Naive thymus-derived CD8-positive, alpha-beta T cell (primary cell): ENCODE data around the gene SEC23IP. TPM values are rescaled to one million over a fixed set of nuclear protein-coding genes. Genes with fewer than 3 reads are reported as not detected.

ENCODE experiments used
- ATAC-seq, 2 donors: fragments of 150-1000 bp; cut with Tn5 transposase in 1 of 2; sonication (Bioruptor Pico), chemical (Tn5 transposase) in 1 of 2; 1 replicate in 1 of 2; 2 replicates in 1 of 2; pipeline ENCODE4 v1.10.0; 2021; ENCODE audit warnings: mild to moderate bottlenecking in 2 of 2, moderate library complexity in 2 of 2
- POLR2A ChIA-PET: fragments of 350-600 bp; sonication (Branson Sonifier 250); formaldehyde crosslinking; loops from one replicate; lab custom pipeline; 2021; ENCODE audit warnings: antibody characterized with exemption; lab: Charles Lee
- DNase-seq, 10 donors: peaks; one replicate each; pipeline versions ENCODE4 v3.0.0 to v3.0.0-alpha.2; 2020 to 2022
- H3K27ac Mint-ChIP-seq, 10 donors: one replicate each; pipeline ENCODE4 v1.8.0; 2020 to 2022; ENCODE audit warnings: mild to moderate bottlenecking in 10 of 10, mixed read lengths in 10 of 10, moderate library complexity in 4 of 10, inconsistent platforms in 1 of 10
- H3K27me3 Mint-ChIP-seq, 5 donors: one replicate each; pipeline ENCODE4 v1.8.0; 2021 to 2022; ENCODE audit warnings: mixed read lengths in 5 of 5
- H3K36me3 Mint-ChIP-seq, 3 donors: one replicate each; pipeline ENCODE4 v1.8.0; 2020 to 2022; ENCODE audit warnings: mixed read lengths in 3 of 3, mild to moderate bottlenecking in 2 of 3, inconsistent platforms in 1 of 3
- H3K4me1 Mint-ChIP-seq, 4 donors: one replicate each; pipeline ENCODE4 v1.8.0; 2021 to 2022; ENCODE audit warnings: mixed read lengths in 4 of 4
- H3K4me3 Mint-ChIP-seq, 10 donors: one replicate each; pipeline ENCODE4 v1.8.0; 2020 to 2022; ENCODE audit warnings: mild to moderate bottlenecking in 10 of 10, mixed read lengths in 10 of 10, moderate library complexity in 6 of 10, inconsistent platforms in 1 of 10
- H3K9me3 Mint-ChIP-seq, 9 donors: one replicate each; pipeline ENCODE4 v1.8.0; 2020 to 2022; ENCODE audit warnings: mixed read lengths in 9 of 9, mild to moderate bottlenecking in 3 of 9, inconsistent platforms in 1 of 9, moderate library complexity in 1 of 9
- microRNA-seq: library from miRNA; unstranded; fragments of <30 nt; microRNA quantifications from one replicate; pipeline ENCODE4 v1.2.0, GENCODE V29; 2022; ENCODE audit warnings: borderline microRNAs expressed
- polyA plus RNA-seq, 3 donors: library from polyadenylated mRNA; unstranded; fragments of 300-500 nt; fragmentation: Illumina TruSeq; gene quantifications; one replicate each; pipeline ENCODE4 v1.2.3, GENCODE V29; 2021
- total RNA-seq, 8 experiments: library from RNA in 2 of 8; stranded (reverse) in 2 of 8; gene quantifications; one replicate each; pipeline ENCODE4 v1.2.3 and lab custom pipeline; 2021 to 2026

SEC23IP gene
- total and polyA plus RNA-seq, 5 experiments from 2014 or later = 39.6 to 70.0 (median 42.3) TPM

GRCh38 chr10:119991816-119992215 lies 99.3 kb downstream of the SEC23IP start:
- ATAC-seq = no peak
- Mint-ChIP-seq H3K4me1 (no peaks in the 10 kb centered on the region), H3K4me3 (no peak overlapping the region), H3K27ac (no peak overlapping the region), H3K27me3 (peaks cover 12 to 50% (median 22%) of the 10 kb centered on the region in 5 donors), H3K36me3 (peaks cover 0 to 16% (median 0%) of the 10 kb centered on the region in 3 donors), H3K9me3 (peaks cover 6 to 26% (median 18%) of the 10 kb centered on the region in 9 donors)
- POLR2A ChIA-PET = no interaction called here
- no peak for DNase-seq

Small RNAs within 50 kb of the gene (microRNA-seq; reads per million reads assigned to microRNA genes)
- not detected for gene MIR4682

Other genes with a start within 250 kb of the SEC23IP start
- gene BAG3, start 241.3 kb upstream of the SEC23IP start, total RNA-seq = 10 to 100 TPM; 14.4 to 17.8 TPM
- gene BAG3, start 241.3 kb upstream of the SEC23IP start, polyA plus RNA-seq = 10 to 100 TPM in 2 of 3 donors, 1 to 10 TPM in 1; 5.1 to 26.5 (median 12.5) TPM
- gene INPP5F, start 166.7 kb upstream of the SEC23IP start, total RNA-seq = 10 to 100 TPM in 1 of 2 experiments, 1 to 10 TPM in 1; 8.5 to 10.9 TPM
- 1 to 10 TPM; 1.4 to 2.5 (median 2.4) TPM for gene INPP5F, start 166.7 kb upstream of the SEC23IP start, polyA plus RNA-seq
- 10 to 100 TPM; 48.2 to 50.9 TPM for gene MCMBP, start 19.9 kb upstream of the SEC23IP start, total RNA-seq
- 10 to 100 TPM; 44.6 to 58.2 (median 57.2) TPM for gene MCMBP, start 19.9 kb upstream of the SEC23IP start, polyA plus RNA-seq